ENCODE measurements around the gene CAPN7. TPM values are rescaled to one million over a fixed set of nuclear protein-coding genes. Genes with fewer than 3 reads are reported as not detected.
"Not testable (repeated sequence)": the region's sequence is repeated elsewhere in the genome, so short reads cannot be mapped to it uniquely, and the experiment has no call there.

Gene CAPN7
- total RNA-seq (2014; rRNA removed; shearing (Covaris generic)): 10.6 and 14.3 TPM in 2 replicates

DNA sequence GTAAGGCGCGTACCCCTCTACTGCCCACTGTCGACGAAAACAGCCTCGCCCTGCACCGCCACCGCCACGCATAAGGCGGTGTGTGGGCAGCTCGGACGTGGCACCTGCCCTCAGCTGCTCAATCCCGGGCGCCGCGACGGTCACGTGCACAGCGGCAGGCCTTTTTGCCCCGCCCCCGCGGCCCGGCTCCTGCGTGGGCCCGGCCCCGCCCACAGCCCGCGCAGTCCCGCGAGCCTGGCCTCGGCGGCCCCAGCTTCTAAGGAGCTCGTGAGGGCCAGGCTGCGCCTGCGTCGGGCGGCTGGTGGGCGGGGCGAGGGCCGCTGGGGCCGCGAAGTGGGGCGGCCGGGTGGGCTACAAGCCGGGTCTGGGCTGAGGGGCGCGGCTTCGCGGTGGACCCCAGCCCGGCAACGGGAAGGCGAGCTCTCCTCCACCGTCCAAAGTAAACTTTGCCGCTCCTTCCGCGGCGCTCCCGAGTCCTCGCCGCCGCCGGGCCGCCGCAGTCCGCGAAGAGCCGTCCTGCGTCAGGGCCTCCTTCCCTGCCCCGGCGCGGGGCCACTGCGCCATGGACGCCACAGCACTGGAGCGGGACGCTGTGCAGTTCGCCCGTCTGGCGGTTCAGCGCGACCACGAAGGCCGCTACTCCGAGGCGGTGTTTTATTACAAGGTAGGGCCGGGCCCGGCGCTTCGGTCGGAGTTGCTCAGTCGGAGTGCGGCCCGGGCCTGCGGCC, at the start of gene CAPN7:
CAPN7 (plus strand) TSS at position 313 of the 728 bp plus-strand sequence; CDS start at position 563, 250 bp downstream.
- Histone ChIP-seq H3K4me3 (ENCODE audit: insufficient read depth, low read depth, low read length) (peak within 1 kb of the TSS; percentile 91), H3K27me3 (ENCODE audit: control insufficient read depth, insufficient read depth, low read length) (no peaks in the 10 kb centered on the region), H3K36me3 (replicated peaks; ENCODE audit: control insufficient read depth, insufficient read depth, low read length) (no peaks in the 10 kb centered on the region)
- DNase-seq: peak; percentile 93

DNA sequence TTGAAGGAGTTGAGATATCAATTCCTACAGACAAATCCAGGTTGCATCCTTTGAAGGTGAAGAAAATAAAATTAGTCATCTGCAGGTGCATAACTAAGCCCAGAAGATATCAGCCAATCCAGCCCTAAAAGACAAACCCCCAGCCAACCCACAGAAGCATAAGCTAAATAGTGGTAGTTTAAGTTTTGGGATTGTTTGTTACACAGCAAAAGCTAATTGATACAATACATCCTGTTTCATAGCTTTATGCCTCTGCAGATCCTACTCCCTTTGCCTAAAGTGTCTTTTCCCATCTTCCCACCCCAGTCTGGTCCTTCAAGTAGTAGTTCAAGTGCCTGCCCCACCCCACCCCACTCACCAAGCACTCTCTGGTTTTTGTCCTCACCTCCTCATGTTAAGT, 48.6 kb upstream of the CAPN7 start:
- no peak overlapping the region for H3K4me3 ChIP-seq (ENCODE audit: insufficient read depth, low read depth, low read length)
- no peaks in the 10 kb centered on the region; the same call in 1 of the 2 replicates for H3K27me3 ChIP-seq (ENCODE audit: control insufficient read depth, insufficient read depth, low read length)
- H3K36me3 ChIP-seq (replicated peaks; ENCODE audit: control insufficient read depth, insufficient read depth, low read length): no peaks in the 10 kb centered on the region
- DNase-seq: no peak

DNA sequence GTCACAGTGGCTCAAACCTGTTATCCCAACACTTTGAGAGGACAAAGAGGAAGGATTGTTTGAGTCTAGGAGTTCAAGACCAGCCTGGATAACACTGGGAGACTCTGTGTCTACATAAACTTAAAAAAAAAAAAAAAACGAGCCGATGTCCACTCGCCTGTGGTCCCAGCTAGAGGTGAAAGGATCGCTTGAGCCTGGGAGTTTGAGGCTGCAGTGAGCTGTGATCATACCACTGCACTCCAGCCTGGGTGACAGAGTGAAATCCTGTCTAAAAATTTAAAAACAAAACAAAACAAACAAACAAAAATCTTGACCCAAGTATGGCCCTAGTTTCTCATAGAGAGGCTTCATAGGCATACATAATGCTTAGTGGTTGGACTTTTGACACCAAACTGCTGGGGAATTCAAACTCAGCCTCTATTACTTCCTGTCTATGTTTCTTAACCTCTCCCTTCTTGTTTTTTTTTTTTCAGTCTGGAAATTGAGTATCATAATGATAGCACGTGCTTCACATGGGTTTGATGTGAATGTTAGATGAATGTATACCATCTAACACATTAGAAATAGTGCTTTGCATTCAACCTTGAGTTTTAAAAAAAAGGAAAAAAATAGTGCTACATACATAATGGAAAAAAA, 46.4 kb upstream of the CAPN7 start:
- Histone ChIP-seq H3K27me3 (ENCODE audit: control insufficient read depth, insufficient read depth, low read length) (no peaks in the 10 kb centered on the region; the same call in 1 of the 2 replicates), H3K4me3 (ENCODE audit: insufficient read depth, low read depth, low read length) (no peak overlapping the region), H3K36me3 (replicated peaks; ENCODE audit: control insufficient read depth, insufficient read depth, low read length) (no peaks in the 10 kb centered on the region)
- DNase-seq: no peak

DNA sequence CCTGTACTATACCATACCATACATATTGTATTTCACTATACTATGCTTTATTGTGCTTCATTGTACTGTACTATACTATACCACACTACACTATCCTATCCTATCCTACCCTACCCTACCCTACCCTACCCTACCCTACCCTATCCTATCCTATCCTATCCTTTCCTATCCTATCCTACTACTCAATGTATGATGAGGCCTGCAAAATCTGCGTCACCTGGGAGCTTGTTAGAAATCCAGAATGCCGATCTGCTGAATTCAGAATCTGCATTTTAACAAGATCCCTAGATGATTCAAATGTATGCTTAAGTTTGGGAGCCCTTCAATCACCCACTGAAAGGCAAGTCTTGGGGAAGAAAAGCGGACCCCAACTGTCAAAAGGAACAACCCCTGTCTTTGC, 45.4 kb upstream of the CAPN7 start:
- H3K27me3 ChIP-seq (ENCODE audit: control insufficient read depth, insufficient read depth, low read length): no peaks in the 10 kb centered on the region; the same call in 1 of the 2 replicates
- no peak for DNase-seq
- no peak overlapping the region for H3K4me3 ChIP-seq (ENCODE audit: insufficient read depth, low read depth, low read length)
- H3K36me3 ChIP-seq (replicated peaks; ENCODE audit: control insufficient read depth, insufficient read depth, low read length): no peaks in the 10 kb centered on the region

DNA sequence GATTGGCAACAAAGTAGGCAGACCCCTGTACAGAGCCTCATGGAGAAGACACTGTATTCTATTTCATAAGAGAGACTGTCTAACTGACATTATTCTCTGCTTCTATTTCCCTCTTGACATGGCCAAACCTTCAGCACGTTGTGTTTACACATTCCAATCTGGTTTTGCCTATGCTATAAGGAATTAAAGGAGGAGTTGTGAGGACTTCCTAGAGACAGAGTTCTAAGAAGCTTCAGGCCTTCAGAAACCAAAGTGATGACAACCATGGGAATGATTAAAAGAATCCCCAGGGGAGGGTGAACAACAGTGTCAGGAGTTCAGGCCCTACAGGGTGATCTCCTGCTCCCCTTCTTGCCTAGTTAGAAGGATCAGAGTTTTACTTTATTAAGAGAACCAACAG, 44.9 kb upstream of the CAPN7 start:
- DNase-seq: no peak
- no peak overlapping the region for H3K4me3 ChIP-seq (ENCODE audit: insufficient read depth, low read depth, low read length)
- no peaks in the 10 kb centered on the region for H3K36me3 ChIP-seq (replicated peaks; ENCODE audit: control insufficient read depth, insufficient read depth, low read length)
- H3K27me3 ChIP-seq (ENCODE audit: control insufficient read depth, insufficient read depth, low read length): no peaks in the 10 kb centered on the region; the same call in 1 of the 2 replicates

DNA sequence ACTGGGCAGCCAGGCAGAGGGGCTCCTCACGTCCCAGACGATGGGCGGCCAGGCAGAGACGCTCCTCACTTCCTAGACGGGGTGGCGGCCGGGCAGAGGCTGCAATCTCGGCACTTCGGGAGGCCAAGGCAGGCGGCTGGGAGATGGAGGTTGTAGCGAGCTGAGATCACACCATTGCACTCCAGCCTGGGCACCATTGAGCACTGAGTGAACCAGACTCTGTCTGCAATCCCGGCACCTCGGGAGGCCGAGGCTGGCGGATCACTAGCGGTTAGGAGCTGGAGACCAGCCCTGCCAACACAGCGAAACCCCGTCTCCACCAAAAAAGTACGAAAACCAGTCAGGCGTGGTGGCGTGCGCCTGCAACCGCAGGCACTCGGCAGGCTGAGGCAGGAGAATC, 42.4 kb upstream of the CAPN7 start:
- not testable (repeated sequence) for H3K4me3 ChIP-seq (ENCODE audit: insufficient read depth, low read depth, low read length); H3K27me3 ChIP-seq (ENCODE audit: control insufficient read depth, insufficient read depth, low read length); H3K36me3 ChIP-seq (replicated peaks; ENCODE audit: control insufficient read depth, insufficient read depth, low read length); DNase-seq

DNA sequence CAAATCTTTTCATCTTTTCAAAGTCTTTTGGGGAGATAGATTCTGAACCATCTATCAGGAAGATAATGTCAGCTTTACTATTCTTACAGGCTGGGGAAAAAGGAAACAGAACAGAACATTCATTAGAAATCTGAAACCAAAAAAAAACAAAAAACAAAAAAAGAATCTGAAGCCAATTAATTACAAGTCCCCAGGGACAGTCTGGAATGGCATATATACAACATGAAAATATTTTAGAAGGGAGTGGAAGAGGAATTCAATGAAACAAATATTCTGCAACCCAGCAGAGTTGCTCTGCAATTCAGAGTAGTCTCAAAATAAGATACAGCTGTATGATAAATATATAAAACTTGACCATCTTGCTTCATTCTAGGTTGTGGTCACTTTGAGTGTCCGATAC, 41.7 kb upstream of the CAPN7 start:
- H3K36me3 ChIP-seq (replicated peaks; ENCODE audit: control insufficient read depth, insufficient read depth, low read length): no peaks in the 10 kb centered on the region
- no peak for DNase-seq
- H3K4me3 ChIP-seq (ENCODE audit: insufficient read depth, low read depth, low read length): no peak overlapping the region
- no peaks in the 10 kb centered on the region for H3K27me3 ChIP-seq (ENCODE audit: control insufficient read depth, insufficient read depth, low read length)

DNA sequence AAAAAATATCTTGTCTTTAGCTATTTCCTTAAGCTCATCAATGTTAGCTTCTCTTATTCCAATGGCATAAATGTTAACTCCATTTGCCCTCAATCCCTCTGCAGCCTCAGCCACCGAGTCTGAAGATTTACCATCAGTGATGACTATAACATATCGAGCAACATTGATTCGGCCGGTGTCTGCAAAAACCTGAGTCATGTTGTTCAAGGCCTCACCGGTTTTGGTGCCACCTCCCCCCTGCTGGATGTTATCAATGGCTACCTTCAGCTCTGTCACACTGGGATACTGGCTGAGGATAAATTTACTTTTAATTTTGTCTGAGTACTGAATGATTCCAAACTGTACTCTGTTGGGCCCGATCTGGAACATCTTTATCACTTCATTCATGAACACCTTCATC, 41.0 kb upstream of the CAPN7 start:
- H3K4me3 ChIP-seq (ENCODE audit: insufficient read depth, low read depth, low read length): no peak overlapping the region
- H3K36me3 ChIP-seq (replicated peaks; ENCODE audit: control insufficient read depth, insufficient read depth, low read length): no peaks in the 10 kb centered on the region
- no peaks in the 10 kb centered on the region for H3K27me3 ChIP-seq (ENCODE audit: control insufficient read depth, insufficient read depth, low read length)
- no peak for DNase-seq

DNA sequence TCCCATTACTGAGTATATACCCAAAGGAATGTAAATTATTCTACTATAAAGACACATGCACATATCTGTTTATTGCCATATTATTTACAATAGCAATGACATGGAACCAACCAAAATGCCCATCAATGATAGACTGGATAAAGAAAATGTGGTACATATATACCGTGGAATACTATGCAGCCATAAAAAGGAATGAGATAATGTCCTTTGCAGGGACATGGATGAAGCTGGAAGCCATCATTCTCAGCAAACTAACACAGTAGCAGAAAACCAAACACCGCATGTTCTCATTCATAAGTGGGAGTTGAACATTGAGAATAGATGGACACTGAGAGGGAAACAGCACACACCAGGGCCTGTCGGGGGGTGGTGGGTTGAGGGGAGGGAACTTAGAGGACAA, 39.7 kb upstream of the CAPN7 start:
- H3K4me3 ChIP-seq (ENCODE audit: insufficient read depth, low read depth, low read length); DNase-seq; H3K36me3 ChIP-seq (replicated peaks; ENCODE audit: control insufficient read depth, insufficient read depth, low read length); H3K27me3 ChIP-seq (ENCODE audit: control insufficient read depth, insufficient read depth, low read length): not testable (repeated sequence)

DNA sequence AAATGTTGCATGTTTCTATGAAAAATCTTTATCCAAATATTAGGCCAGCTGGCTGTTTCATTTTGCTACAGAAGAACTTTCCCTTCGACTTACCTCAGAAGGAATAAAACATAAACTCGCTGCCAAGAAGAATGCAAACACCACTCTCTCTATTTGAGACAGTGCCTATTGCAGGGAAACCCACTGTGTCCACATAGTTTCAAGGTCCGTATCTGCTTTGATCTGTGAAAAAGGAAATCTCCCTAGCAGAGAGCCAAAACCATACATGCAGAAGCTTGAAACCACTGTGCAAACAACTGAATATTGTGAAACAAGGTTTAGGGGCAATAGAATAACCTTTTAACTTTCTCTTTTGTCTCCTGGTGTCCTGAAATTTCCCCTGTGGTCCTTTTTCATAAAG, 35.0 kb upstream of the CAPN7 start:
- Histone ChIP-seq H3K36me3 (replicated peaks; ENCODE audit: control insufficient read depth, insufficient read depth, low read length) (no peaks in the 10 kb centered on the region), H3K4me3 (ENCODE audit: insufficient read depth, low read depth, low read length) (no peak overlapping the region), H3K27me3 (ENCODE audit: control insufficient read depth, insufficient read depth, low read length) (no peaks in the 10 kb centered on the region)
- DNase-seq: no peak

DNA sequence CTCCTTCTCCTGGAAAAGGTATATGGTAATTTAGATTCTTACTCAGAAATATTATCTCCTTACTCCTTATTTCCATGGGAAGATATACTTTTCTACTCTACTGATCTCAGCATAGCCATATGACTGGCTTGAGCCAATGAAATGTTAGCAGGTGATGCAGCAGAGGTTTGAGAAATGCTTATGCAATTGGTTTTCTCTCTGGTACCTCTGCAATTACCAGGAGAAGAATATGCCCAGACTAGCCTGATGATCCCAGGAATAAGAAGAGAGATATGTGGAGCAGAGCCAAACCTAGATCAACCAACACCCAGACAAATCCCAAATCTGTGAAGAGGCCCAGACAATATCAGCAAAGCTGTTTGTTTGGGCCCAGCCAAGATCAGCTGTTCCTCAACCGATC, 33.2 kb upstream of the CAPN7 start:
- H3K27me3 ChIP-seq (ENCODE audit: control insufficient read depth, insufficient read depth, low read length): no peaks in the 10 kb centered on the region
- no peaks in the 10 kb centered on the region for H3K36me3 ChIP-seq (replicated peaks; ENCODE audit: control insufficient read depth, insufficient read depth, low read length)
- H3K4me3 ChIP-seq (ENCODE audit: insufficient read depth, low read depth, low read length): no peak overlapping the region
- DNase-seq: no peak

DNA sequence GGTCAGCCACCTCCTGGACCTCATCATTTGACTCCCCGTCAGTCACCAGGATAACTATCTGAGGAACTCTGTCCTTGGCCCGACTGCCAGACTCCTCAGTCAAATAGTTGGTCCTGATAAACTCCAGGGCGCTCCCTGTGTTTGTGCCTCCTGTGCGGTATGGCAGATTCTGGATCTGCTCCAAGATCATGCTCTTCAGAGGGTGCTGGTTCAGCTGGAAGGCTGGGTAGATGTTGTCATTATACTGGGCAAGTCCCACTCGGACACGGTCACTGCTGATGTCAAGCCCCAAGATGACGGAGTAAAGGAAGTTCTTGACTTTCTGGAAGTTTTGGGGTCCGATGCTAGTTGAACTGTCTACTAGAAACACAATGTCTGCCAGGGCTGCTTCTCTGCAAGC, 31.1 kb upstream of the CAPN7 start:
- H3K36me3 ChIP-seq (replicated peaks; ENCODE audit: control insufficient read depth, insufficient read depth, low read length): no peaks in the 10 kb centered on the region
- DNase-seq: no peak
- H3K27me3 ChIP-seq (ENCODE audit: control insufficient read depth, insufficient read depth, low read length): no peaks in the 10 kb centered on the region
- no peak overlapping the region for H3K4me3 ChIP-seq (ENCODE audit: insufficient read depth, low read depth, low read length)

DNA sequence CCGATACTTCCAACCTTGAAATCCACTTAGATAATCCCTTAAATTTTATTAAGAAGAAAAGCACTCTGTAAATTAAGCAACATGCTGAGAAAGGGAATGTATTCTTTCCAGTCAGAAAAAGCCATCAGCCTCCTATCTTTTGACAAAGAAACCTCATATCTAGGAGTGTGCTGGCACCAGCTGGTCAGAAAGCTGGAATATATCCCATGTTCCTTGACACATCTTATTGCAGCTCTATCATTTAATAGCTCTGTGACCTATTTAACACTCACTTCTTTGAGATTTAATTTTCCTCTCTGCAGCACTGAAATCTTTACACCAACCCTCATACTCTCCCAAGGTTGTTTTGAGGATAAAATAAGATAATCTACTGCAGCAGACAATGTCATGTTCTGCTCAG, 30.4 kb upstream of the CAPN7 start:
- H3K4me3 ChIP-seq (ENCODE audit: insufficient read depth, low read depth, low read length): no peak overlapping the region
- no peaks in the 10 kb centered on the region for H3K36me3 ChIP-seq (replicated peaks; ENCODE audit: control insufficient read depth, insufficient read depth, low read length)
- H3K27me3 ChIP-seq (ENCODE audit: control insufficient read depth, insufficient read depth, low read length): no peaks in the 10 kb centered on the region
- no peak for DNase-seq

DNA sequence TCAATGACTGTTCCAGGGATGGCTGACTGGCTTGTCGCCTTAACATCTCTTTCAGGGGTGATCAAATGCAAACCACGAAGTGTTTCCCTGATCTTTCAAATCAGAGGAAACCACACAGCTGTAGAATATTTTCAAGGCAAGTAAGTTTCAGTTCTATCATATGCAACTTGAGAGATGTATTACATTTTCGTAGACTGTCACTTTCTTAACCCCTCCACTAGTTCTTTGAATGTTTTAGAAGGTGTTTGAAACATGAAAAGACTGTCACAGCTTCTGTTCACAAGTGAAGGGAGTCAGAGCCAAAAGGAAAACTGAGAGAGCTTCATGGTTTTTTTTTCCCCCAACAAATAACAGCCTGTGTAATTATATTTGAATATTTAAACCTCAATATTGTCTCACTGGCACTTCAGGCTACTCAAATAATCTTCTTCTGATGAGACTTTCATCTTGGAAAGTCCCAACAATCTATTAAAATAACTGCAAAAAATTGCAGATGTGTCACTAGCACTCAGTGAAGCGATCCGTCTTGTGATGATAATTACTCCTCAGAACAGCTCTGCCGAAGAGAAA, 25.9 kb upstream of the CAPN7 start:
- no peaks in the 10 kb centered on the region for H3K36me3 ChIP-seq (replicated peaks; ENCODE audit: control insufficient read depth, insufficient read depth, low read length)
- DNase-seq: no peak
- H3K27me3 ChIP-seq (ENCODE audit: control insufficient read depth, insufficient read depth, low read length): no peaks in the 10 kb centered on the region
- no peak overlapping the region for H3K4me3 ChIP-seq (ENCODE audit: insufficient read depth, low read depth, low read length)

DNA sequence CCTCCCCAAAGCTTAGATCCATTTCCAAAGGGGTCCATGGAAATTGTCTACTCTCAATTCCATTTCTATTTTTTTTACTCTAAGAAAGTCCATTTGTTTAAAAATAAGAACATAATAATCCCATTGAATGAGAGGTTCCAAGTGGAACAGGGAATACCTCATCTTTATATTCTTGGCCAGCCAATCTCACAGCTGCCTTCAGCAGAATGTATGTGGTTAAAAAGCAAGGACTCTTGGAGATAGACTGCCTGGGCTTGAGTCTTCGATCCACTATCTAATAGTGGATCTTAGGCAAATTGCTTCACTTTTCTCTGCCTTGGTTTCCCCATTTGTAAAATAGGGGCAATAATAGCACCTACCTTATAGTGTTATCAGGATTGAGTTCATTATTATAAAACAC, 24.5 kb upstream of the CAPN7 start:
- H3K27me3 ChIP-seq (ENCODE audit: control insufficient read depth, insufficient read depth, low read length): no peaks in the 10 kb centered on the region

More for the DNA sequence above, 24.5 kb upstream of the CAPN7 start:
- no peak for DNase-seq
- Histone ChIP-seq H3K4me3 (ENCODE audit: insufficient read depth, low read depth, low read length) (no peak overlapping the region), H3K36me3 (replicated peaks; ENCODE audit: control insufficient read depth, insufficient read depth, low read length) (no peaks in the 10 kb centered on the region)
